GM12874 (cell line): Measurements from ENCODE around the gene NET1.

Experiments
- TF ChIP-seq, protein P1 (sequence below): IDR thresholded peaks from 2 replicates; pipeline ENCODE4 v1.5.1; 2011; ENCODE audit warnings: low read depth, mild to moderate bottlenecking, control low read depth, low read length, moderate library complexity; ENCODE audit not compliant: insufficient read depth

NET1 gene

DNA sequence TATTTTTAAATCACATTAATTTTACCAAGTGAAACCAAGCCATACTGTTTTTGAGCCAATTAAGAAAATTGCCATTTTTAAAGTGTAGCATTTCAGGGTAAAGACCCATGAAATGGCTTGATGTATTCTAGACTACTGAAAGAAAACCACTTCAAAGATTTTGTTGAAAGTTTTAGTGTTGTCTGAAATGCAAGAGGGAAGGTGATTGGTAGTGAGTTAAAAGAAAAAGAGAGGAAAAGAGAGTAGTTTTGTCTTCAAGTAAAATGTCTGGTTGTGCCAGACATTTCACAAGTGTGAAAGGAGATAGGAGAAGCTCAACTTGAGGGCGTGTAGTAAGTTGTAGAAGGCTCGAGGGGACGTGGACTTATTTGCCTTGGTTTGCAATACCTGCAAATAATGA, 45.4 kb downstream of the NET1 start:
- TF ChIP-seq, protein P1, sequence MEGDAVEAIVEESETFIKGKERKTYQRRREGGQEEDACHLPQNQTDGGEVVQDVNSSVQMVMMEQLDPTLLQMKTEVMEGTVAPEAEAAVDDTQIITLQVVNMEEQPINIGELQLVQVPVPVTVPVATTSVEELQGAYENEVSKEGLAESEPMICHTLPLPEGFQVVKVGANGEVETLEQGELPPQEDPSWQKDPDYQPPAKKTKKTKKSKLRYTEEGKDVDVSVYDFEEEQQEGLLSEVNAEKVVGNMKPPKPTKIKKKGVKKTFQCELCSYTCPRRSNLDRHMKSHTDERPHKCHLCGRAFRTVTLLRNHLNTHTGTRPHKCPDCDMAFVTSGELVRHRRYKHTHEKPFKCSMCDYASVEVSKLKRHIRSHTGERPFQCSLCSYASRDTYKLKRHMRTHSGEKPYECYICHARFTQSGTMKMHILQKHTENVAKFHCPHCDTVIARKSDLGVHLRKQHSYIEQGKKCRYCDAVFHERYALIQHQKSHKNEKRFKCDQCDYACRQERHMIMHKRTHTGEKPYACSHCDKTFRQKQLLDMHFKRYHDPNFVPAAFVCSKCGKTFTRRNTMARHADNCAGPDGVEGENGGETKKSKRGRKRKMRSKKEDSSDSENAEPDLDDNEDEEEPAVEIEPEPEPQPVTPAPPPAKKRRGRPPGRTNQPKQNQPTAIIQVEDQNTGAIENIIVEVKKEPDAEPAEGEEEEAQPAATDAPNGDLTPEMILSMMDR: no peak

DNA sequence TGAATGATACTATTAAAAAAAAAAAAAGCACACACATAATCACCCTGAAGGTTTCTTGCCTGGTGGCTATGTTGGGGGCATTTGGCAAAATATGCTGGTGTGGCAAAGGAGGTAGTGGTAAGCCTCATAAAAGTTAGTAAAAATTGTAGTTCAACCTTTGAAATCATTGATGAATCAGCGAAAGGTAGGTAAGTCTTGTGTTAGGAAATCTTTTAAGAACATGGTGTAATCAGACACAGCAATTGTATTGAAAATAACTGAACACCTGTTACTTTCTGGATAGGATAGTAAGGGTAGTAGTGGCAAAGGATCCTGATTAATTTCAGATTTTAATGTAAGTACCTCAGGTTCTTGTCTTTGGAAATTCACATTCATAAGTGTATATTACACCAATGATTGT, 46.1 kb downstream of the NET1 start:
- TF ChIP-seq, protein P1: no peak

DNA sequence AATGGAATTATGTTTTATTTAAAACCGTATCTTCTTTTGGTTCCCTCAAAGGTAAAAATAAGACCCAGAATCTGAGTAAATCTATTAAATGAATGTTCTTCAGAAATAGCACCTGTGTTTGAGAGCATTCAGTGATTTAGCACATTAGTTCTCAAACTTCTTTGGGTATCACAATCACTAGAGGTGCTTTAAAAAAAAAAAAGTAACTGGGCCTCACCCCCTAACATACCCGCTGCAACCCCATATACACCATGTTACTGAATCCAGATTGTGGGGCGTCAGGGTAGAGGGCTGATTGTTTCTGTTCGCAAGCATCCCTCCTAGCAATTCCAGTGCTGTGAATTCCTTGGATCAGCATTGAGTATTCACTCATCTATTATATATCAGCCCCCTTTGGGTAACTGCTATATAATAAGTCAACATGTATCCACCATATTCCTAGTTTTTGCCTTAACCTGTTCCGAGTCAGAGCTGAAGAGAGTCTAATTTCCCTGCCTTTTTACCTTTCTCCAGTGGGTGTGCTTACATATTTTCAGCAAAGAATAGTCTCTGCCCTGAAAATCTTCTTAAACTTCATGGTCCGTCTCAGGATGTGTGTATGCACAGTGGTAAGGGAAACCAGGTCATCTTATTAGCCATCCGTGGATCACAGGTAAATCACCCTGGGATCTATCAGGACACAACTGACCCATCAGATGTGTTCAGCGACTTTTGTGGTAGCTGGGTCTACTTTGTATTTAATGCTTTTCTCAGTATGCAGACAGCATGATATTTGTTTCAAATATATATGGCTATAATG, 46.8 kb downstream of the NET1 start:
- TF ChIP-seq, protein P1: no peak

DNA sequence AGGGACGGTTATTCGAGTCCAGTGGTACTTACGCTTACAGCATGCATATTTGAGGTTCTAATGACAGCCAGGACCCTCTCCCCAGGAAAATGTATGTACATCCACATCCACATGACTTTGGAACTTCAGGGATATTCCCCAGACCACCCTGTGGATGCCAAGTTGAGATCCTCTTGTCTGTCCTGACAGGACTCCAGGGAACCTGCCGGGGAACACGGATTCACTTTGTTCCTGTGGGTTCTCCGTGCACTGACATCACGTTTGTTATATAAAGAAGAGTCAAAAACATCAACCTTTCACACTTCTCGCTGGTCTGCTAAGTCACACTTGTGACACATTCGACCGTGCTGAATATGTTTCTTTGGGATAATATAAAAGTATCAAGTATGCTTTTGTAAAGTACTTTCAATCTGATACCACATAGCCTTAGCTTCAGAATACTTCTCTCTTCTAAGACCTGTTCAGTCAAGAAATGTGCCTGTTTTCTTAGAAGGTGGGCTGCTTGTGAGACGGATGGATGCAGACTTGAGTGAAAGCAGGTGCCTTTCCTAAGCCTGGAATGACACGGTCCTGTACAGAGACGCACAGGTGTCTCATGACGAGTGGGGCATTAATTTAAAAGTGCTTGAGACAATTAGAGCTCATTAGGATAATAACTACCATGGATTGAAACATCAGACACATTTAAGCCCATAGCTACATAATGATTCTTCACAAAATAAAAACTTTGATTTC, 48.3 kb downstream of the NET1 start:
- TF ChIP-seq, protein P1: no peak

DNA sequence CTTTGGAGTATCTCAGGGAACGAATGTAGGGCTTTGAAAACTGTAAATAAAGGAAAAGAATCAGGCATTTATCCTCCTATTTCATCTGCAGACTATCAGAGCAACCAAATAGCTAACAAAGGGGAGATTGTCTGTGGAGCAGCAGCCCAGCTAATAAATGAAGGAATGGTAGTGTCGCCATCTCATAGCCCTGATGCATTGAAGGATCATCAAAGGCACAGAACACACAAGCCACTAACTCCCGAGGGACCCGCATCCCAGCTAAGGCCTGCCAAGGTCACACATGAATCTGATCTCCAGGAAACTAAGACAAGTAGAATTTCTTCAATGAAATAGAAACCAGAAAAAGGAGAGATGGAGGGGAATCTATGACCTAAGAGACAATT, 48.8 kb downstream of the NET1 start:
- TF ChIP-seq, protein P1: no peak

DNA sequence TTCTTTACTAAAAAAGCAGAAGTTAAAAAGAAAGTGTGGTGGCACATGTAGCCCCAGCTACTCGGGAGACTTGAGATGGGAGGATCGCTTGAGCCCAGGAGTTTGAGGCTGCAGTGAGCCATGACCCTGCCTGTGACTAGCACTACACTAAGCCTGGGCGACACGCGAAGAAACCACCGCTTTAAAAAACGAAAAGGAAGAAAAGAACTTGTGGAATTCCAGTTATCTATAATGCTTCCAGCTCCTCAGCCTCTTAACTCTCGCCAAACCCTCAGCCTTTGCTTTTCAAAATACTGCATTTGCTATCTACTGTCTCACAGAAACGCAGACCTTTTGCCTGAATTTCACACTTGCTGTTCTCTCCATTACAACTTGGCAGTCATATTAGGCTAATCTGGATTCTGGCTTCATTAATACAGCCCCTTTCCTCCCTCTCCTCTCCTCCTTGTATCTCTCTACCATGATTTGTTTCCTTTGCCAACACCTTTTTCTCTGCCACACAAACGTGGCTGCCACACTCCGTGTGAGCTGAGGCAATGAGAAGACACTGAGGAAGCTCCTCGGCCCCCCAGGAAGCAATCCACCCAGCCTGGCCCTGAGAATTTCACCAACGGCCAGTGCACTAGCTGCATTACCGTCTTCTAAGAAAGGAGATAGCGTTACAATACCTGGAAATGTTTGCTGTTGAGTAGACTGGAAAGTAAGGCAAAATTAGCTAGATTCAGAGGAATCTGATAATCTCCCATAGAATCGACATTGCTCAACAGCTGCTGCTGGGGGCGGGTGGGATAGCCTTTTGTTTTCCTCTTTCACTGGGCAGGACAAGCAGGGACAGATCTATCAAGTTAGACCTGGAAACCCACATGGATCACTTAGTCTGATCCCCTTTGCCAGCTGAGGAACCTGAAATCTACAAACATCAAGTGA, 49.8 kb downstream of the NET1 start:
- TF ChIP-seq, protein P1: no peak

DNA sequence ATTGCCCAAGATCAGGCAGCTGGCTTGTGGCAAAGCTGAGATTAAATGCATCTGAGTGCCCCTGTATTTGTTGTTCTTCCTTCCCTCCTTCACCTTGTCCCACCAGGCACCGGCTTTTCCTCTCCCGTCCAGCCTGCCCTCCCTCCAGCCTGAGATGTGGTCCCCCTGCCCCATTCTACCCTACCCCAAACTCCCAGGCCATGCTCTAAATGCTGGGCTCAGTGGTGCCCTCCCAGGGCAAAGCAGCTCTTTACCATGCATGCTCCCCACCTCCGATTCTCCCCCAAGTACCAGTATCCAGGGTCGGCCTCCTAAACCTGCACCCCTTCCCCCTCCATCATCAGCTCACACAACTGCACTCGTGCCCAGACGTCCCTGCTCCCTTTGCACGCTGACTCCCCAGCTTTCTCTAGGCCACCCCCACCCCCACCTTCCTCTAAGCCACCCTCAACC, 50.5 kb downstream of the NET1 start:
- TF ChIP-seq, protein P1: no peak
